ENCODE results near the gene RNF38. TPM values are rescaled to one million over a fixed set of nuclear protein-coding genes. Genes with fewer than 3 reads are reported as not detected.

The RNF38 gene
- polyA plus RNA-seq, 1 of the 3 experiments (the other 2 are of a cell fraction): 9.5 TPM

DNA sequence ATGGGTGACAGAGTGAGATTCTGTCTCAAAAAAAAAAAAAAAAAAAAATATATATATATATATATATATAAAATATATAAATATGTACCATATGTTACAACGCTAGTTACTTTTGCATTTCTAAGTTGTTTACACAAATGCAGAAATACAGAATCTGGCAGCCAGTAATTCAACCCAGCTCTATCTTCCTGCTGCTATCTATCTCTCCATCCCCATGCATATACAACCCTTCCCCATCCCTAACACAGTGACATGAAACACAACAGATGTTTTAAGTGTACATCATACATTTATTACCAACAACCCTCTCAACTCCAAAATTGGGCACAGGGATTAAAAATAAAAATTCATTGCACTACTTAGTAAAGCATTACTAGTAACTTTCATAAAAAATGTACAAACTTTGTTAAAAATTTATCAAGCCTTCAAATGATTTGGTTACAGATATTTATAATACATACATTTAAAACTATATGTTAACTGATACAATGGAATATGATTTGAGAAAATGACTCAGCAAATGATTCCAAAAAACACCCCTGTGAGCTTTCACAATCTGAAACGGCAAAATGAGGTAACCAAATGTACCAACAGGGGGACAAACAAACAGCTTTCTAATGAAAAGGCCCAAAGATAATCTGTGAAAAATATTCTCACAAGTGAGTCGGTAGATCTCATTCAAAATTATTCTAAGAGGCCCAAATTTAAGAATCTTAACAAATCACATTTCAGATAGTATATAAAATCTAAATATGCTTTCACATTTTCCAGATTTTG is 63.8 kb downstream of the RNF38 start:
- no peak overlapping the region for H3K4me3 ChIP-seq (ENCODE audit: low read depth in 2 of 2, low read length in 1 of 2)
- 94% methylated on average over 3 of the region's 3 CpGs for WGBS (ENCODE audit: low lambda C conversion rate)
- peaks cover 4% of the 10 kb centered on the region; the same call in 1 of the 2 replicates for H4K20me1 ChIP-seq (ENCODE audit: insufficient read depth)
- H3K9me3 ChIP-seq: no peaks in the 10 kb centered on the region
- no peak overlapping the region for H3K9ac ChIP-seq
- no peak overlapping the region for H3K27ac ChIP-seq (ENCODE audit: low read depth in 2 of 2, low read length in 1 of 2)
- no peaks in the 10 kb centered on the region for H3K79me2 ChIP-seq (ENCODE audit: insufficient read depth)
- CTCF ChIA-PET: interaction anchor here (0.6 to 5.1 kb wide), 3 partner anchors 8 to 381 kb away, joined by 4 to 38 read pairs (median 4); no protein-coding TSS in a partner anchor
- H3F3A ChIP-seq (replicated peaks; ENCODE audit: insufficient read depth): peaks cover 22% of the 10 kb centered on the region
- H3K4me1 ChIP-seq (ENCODE audit: control insufficient read depth in 1 of 2, insufficient read depth in 2 of 2, low read depth in 1 of 2, low read length in 1 of 2): no peaks in the 10 kb centered on the region
- no peak for DNase-seq
- no peak overlapping the region for H2AFZ ChIP-seq (ENCODE audit: low read depth)
- TF ChIP-seq, protein P1, sequence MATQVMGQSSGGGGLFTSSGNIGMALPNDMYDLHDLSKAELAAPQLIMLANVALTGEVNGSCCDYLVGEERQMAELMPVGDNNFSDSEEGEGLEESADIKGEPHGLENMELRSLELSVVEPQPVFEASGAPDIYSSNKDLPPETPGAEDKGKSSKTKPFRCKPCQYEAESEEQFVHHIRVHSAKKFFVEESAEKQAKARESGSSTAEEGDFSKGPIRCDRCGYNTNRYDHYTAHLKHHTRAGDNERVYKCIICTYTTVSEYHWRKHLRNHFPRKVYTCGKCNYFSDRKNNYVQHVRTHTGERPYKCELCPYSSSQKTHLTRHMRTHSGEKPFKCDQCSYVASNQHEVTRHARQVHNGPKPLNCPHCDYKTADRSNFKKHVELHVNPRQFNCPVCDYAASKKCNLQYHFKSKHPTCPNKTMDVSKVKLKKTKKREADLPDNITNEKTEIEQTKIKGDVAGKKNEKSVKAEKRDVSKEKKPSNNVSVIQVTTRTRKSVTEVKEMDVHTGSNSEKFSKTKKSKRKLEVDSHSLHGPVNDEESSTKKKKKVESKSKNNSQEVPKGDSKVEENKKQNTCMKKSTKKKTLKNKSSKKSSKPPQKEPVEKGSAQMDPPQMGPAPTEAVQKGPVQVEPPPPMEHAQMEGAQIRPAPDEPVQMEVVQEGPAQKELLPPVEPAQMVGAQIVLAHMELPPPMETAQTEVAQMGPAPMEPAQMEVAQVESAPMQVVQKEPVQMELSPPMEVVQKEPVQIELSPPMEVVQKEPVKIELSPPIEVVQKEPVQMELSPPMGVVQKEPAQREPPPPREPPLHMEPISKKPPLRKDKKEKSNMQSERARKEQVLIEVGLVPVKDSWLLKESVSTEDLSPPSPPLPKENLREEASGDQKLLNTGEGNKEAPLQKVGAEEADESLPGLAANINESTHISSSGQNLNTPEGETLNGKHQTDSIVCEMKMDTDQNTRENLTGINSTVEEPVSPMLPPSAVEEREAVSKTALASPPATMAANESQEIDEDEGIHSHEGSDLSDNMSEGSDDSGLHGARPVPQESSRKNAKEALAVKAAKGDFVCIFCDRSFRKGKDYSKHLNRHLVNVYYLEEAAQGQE (IDR thresholded peaks at IDR 0.05; ENCODE audit: low read depth, low read length): no peak
- TF ChIP-seq ZBTB33 (IDR thresholded peaks at IDR 0.05; ENCODE audit: borderline replicate concordance, low read depth) (no peak), TEAD4 (IDR thresholded peaks at IDR 0.05; ENCODE audit: borderline replicate concordance, insufficient read depth) (no peak), NRF1 (IDR thresholded peaks at IDR 0.05; ENCODE audit: low read depth, low read length) (no peak), RAD21 (IDR thresholded peaks at IDR 0.05; ENCODE audit: low read length) (no peak)
- H3K4me2 ChIP-seq: no peak overlapping the region
- no peaks in the 10 kb centered on the region for H3K9me2 ChIP-seq
- POLR2A ChIA-PET: no interaction called here
- no peaks in the 10 kb centered on the region for H3K27me3 ChIP-seq (ENCODE audit: insufficient read depth)
- H3K36me3 ChIP-seq (replicated peaks in 1 of 2; ENCODE audit: control insufficient read depth in 1 of 2, insufficient read depth in 2 of 2, low read length in 1 of 2): peaks cover 54 to 55% of the 10 kb centered on the region in 2 experiments

DNA sequence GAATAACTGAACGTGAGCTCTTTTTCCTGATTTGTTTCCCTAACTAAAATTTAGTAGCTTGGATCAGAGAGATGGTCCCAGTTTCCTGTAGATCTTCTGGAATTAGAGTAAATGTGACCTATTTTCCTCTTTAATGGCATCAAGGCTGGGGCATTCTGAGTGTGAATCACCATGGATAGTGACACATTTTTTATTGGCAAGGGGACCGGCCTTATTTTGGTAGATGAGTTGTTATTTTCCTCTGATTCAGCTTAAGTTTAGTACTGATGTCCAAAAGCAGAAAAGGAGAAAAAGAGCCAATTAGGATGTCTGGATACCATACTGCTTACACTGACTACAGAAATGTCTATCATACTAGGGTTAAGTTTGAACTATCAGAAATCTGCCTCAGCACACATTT is 68.1 kb downstream of the RNF38 start:
- no peaks in the 10 kb centered on the region for H3K9me3 ChIP-seq
- no peaks in the 10 kb centered on the region for H3K79me2 ChIP-seq (ENCODE audit: insufficient read depth)
- peak overlapping the region in 1 of 2 experiments; percentile 7; a peak in 1 of 4 replicates for H3K27ac ChIP-seq (ENCODE audit: low read depth in 2 of 2, low read length in 1 of 2)
- no peak for TF ChIP-seq FOXJ3 (CRISPR knock-in tag; IDR thresholded peaks at IDR 0.05)
- H3K4me3 ChIP-seq (ENCODE audit: low read depth in 2 of 2, low read length in 1 of 2): no peak overlapping the region
- WGBS (ENCODE audit: low lambda C conversion rate): 83% methylated on average over 2 of the region's 2 CpGs
- no peaks in the 10 kb centered on the region for H3K9me2 ChIP-seq
- no peaks in the 10 kb centered on the region for H3K27me3 ChIP-seq (ENCODE audit: insufficient read depth)
- H2AFZ ChIP-seq (ENCODE audit: low read depth): no peak overlapping the region
- H3K4me1 ChIP-seq (ENCODE audit: control insufficient read depth in 1 of 2, insufficient read depth in 2 of 2, low read depth in 1 of 2, low read length in 1 of 2): no peaks in the 10 kb centered on the region; a peak in 2 of 4 replicates
- no peak overlapping the region for H3K9ac ChIP-seq
- no peak for DNase-seq
- H3K36me3 ChIP-seq (replicated peaks in 1 of 2; ENCODE audit: control insufficient read depth in 1 of 2, insufficient read depth in 2 of 2, low read length in 1 of 2): peaks cover 18 to 21% of the 10 kb centered on the region in 2 experiments
- peaks cover 37% of the 10 kb centered on the region for H3F3A ChIP-seq (replicated peaks; ENCODE audit: insufficient read depth)
- H4K20me1 ChIP-seq (ENCODE audit: insufficient read depth): peaks cover 4% of the 10 kb centered on the region; the same call in 1 of the 2 replicates
- ChIA-PET CTCF (interaction anchor here (4.5 kb wide), 1 partner anchor 81 kb away, joined by 83 read pairs; no protein-coding TSS in a partner anchor), POLR2A (no interaction called here)
- H3K4me2 ChIP-seq: no peak overlapping the region
